ENCODE data around the gene TMIGD3. TPM values are rescaled to one million over a fixed set of nuclear protein-coding genes. Genes with fewer than 3 reads are reported as not detected.
A peak's percentile ranks its signal among the peaks of the same experiment; 100 is the strongest.

The TMIGD3 gene
- total RNA-seq, 2 experiments from 2014 or later: not detected

DNA sequence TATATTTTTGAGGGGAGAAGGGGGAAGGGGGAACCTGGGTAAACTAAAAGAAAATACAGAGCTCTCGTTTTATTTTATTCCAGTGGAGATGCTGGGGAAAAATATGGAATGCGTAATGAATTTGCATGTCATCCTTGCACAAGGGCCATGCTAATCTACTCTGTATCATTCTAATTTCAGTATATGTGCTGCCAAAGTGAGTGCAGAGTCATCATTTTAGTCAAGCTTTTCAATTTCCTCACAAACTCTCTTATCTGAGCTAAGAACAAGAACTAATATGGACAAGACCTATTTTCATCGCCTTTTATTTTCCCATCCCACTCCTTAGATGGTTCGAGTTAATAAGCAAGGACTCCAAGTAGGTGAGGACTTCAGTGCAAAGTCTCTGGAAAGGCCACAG lies 13.2 kb downstream of the TMIGD3 start:
- Mint-ChIP-seq H3K4me1 (ENCODE audit: low read depth) (peaks cover 4% of the 10 kb centered on the region), H3K36me3 (ENCODE audit: low read depth) (no peaks in the 10 kb centered on the region), H3K27me3 (no peaks in the 10 kb centered on the region), H3K9me3 (no peaks in the 10 kb centered on the region), H3K4me3 (no peak overlapping the region), H3K27ac (no peak overlapping the region)
- no peak overlapping the region for H3K27ac ChIP-seq (ENCODE audit: low read depth in 1 of 2, low read length in 2 of 2)
- DNase-seq: no peak
- ChIA-PET CTCF (interaction anchor here (1.3 kb wide), 1 partner anchor 18 kb away, joined by 4 read pairs; no protein-coding TSS in a partner anchor), POLR2A (interaction anchor here (0.7 to 1.5 kb wide), 3 partner anchors 8 to 162 kb away, joined by 3 to 4 read pairs (median 4); no protein-coding TSS in a partner anchor)
- H3K4me1 ChIP-seq (ENCODE audit: insufficient read depth, low read length): no peaks in the 10 kb centered on the region
- H3K9me3 ChIP-seq (ENCODE audit: control insufficient read depth in 1 of 2, insufficient read depth in 1 of 2, low read length in 2 of 2): no peaks in the 10 kb centered on the region
- TF ChIP-seq, protein P1, sequence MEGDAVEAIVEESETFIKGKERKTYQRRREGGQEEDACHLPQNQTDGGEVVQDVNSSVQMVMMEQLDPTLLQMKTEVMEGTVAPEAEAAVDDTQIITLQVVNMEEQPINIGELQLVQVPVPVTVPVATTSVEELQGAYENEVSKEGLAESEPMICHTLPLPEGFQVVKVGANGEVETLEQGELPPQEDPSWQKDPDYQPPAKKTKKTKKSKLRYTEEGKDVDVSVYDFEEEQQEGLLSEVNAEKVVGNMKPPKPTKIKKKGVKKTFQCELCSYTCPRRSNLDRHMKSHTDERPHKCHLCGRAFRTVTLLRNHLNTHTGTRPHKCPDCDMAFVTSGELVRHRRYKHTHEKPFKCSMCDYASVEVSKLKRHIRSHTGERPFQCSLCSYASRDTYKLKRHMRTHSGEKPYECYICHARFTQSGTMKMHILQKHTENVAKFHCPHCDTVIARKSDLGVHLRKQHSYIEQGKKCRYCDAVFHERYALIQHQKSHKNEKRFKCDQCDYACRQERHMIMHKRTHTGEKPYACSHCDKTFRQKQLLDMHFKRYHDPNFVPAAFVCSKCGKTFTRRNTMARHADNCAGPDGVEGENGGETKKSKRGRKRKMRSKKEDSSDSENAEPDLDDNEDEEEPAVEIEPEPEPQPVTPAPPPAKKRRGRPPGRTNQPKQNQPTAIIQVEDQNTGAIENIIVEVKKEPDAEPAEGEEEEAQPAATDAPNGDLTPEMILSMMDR (IDR thresholded peaks at IDR 0.05): no peak
- no peaks in the 10 kb centered on the region for H3K36me3 ChIP-seq (ENCODE audit: insufficient read depth, low read length)
- H3K4me3 ChIP-seq (ENCODE audit: low read length): no peak overlapping the region
- intact Hi-C loops (cut with DNase I, micrococcal nuclease): no loop called here
- no peaks in the 10 kb centered on the region for H3K27me3 ChIP-seq (ENCODE audit: control insufficient read depth in 1 of 2, insufficient read depth in 2 of 2, low read length in 2 of 2)
- ATAC-seq (ENCODE audit: poor library complexity): no peak

DNA sequence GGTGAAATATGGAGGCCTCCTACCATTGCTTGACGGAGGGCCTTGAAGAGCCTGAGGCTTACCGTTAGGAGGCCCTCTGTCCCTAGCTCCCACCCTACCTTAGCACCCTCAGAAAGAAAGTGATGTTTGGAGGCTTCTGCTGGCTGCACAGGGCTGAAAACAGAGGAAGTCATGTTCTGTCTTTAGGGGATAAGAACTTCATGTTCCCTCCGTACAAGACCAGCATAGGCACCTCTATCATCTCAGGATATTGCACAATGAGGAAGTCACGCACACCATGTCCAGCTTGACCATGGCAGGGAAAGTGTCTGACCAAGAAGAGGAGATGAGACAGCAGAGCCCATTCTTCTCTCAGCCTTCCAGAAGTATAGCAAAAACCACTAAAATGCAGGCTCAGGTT lies 13.8 kb downstream of the TMIGD3 start:
- Histone ChIP-seq H3K4me3 (ENCODE audit: low read length) (no peak overlapping the region), H3K36me3 (ENCODE audit: insufficient read depth, low read length) (no peaks in the 10 kb centered on the region), H3K9me3 (ENCODE audit: control insufficient read depth in 1 of 2, insufficient read depth in 1 of 2, low read length in 2 of 2) (no peaks in the 10 kb centered on the region), H3K4me1 (ENCODE audit: insufficient read depth, low read length) (no peaks in the 10 kb centered on the region), H3K27me3 (ENCODE audit: control insufficient read depth in 1 of 2, insufficient read depth in 2 of 2, low read length in 2 of 2) (no peaks in the 10 kb centered on the region), H3K27ac (ENCODE audit: low read depth in 1 of 2, low read length in 2 of 2) (no peak overlapping the region)
- Mint-ChIP-seq H3K36me3 (ENCODE audit: low read depth) (no peaks in the 10 kb centered on the region), H3K4me1 (ENCODE audit: low read depth) (peaks cover 4% of the 10 kb centered on the region), H3K27ac (no peak overlapping the region), H3K9me3 (no peaks in the 10 kb centered on the region), H3K27me3 (no peaks in the 10 kb centered on the region), H3K4me3 (no peak overlapping the region)
- no peak for ATAC-seq (ENCODE audit: poor library complexity)
- POLR2A ChIA-PET: interaction anchor here (1.5 kb wide), 1 partner anchor 8 kb away, joined by 4 read pairs; no protein-coding TSS in a partner anchor
- peak in 1 of 14 experiments; percentile 34 for DNase-seq
- TF ChIP-seq, protein P1 (IDR thresholded peaks at IDR 0.05): no peak
- intact Hi-C loops (cut with DNase I, micrococcal nuclease): no loop called here
- CTCF ChIA-PET: interaction anchor here (1.3 kb wide), 1 partner anchor 18 kb away, joined by 4 read pairs; no protein-coding TSS in a partner anchor

DNA sequence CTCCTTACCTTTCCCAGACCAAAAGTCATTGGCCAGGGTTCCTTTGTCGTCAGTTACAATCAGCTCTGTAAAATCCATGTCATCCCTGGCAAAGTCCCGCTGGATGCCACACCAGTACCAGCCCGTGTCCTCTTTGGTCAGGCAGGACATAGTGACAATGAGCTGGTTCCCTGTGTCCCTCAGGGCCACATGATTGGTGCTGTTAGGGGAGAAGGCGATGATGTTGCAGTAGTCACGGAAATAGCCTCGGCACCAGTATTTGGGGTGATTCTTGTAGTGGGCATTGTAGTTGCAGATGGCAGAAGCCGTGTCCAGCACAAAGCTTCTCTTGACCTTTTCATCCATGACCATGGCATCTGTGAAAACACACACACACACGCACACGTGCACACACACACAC lies 14.8 kb downstream of the TMIGD3 start:
- no peak for ATAC-seq (ENCODE audit: poor library complexity)
- Mint-ChIP-seq H3K4me1 (ENCODE audit: low read depth) (peaks cover 8% of the 10 kb centered on the region), H3K4me3 (no peak overlapping the region), H3K27me3 (no peaks in the 10 kb centered on the region), H3K36me3 (ENCODE audit: low read depth) (no peaks in the 10 kb centered on the region), H3K9me3 (no peaks in the 10 kb centered on the region), H3K27ac (no peak overlapping the region)
- intact Hi-C loops (cut with DNase I, micrococcal nuclease): no loop called here
- no peaks in the 10 kb centered on the region for H3K36me3 ChIP-seq (ENCODE audit: insufficient read depth, low read length)
- DNase-seq: no peak
- ChIA-PET CTCF (interaction anchor here (0.5 kb wide), 1 partner anchor 1389 kb away, joined by 3 read pairs; no protein-coding TSS in a partner anchor), POLR2A (no interaction called here)
- H3K4me1 ChIP-seq (ENCODE audit: insufficient read depth, low read length): no peaks in the 10 kb centered on the region
- TF ChIP-seq, protein P1 (IDR thresholded peaks at IDR 0.05): no peak
- no peaks in the 10 kb centered on the region for H3K27me3 ChIP-seq (ENCODE audit: control insufficient read depth in 1 of 2, insufficient read depth in 2 of 2, low read length in 2 of 2)
- H3K9me3 ChIP-seq (ENCODE audit: control insufficient read depth in 1 of 2, insufficient read depth in 1 of 2, low read length in 2 of 2): no peaks in the 10 kb centered on the region
- H3K4me3 ChIP-seq (ENCODE audit: low read length): no peak overlapping the region
- no peak overlapping the region for H3K27ac ChIP-seq (ENCODE audit: low read depth in 1 of 2, low read length in 2 of 2)

Data from CD4-positive, alpha-beta T cell (primary cell).